ENCODE measurements around the gene TMEM213. TPM values are rescaled to one million over a fixed set of nuclear protein-coding genes. Genes with fewer than 3 reads are reported as not detected.

The TMEM213 gene
- total RNA-seq, 3 donors from 2014 or later (not counting 1 experiment from before 2014, with no cell fraction given), result not detected

- Histone ChIP-seq H3K27ac (ENCODE audit: low read length) (no peak overlapping the region), H3K36me3 (ENCODE audit: control insufficient read depth, insufficient read depth, low read length) (no peaks in the 10 kb centered on the region), H3K4me3 (ENCODE audit: low read length) (no peak overlapping the region), H3K9me3 (ENCODE audit: control insufficient read depth, insufficient read depth, low read length) (no peaks in the 10 kb centered on the region), H3K4me1 (ENCODE audit: control insufficient read depth, insufficient read depth, low read length) (no peaks in the 10 kb centered on the region), H3K27me3 (ENCODE audit: control insufficient read depth, insufficient read depth, low read length) (no peaks in the 10 kb centered on the region)
- TF ChIP-seq, protein P1, sequence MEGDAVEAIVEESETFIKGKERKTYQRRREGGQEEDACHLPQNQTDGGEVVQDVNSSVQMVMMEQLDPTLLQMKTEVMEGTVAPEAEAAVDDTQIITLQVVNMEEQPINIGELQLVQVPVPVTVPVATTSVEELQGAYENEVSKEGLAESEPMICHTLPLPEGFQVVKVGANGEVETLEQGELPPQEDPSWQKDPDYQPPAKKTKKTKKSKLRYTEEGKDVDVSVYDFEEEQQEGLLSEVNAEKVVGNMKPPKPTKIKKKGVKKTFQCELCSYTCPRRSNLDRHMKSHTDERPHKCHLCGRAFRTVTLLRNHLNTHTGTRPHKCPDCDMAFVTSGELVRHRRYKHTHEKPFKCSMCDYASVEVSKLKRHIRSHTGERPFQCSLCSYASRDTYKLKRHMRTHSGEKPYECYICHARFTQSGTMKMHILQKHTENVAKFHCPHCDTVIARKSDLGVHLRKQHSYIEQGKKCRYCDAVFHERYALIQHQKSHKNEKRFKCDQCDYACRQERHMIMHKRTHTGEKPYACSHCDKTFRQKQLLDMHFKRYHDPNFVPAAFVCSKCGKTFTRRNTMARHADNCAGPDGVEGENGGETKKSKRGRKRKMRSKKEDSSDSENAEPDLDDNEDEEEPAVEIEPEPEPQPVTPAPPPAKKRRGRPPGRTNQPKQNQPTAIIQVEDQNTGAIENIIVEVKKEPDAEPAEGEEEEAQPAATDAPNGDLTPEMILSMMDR (IDR thresholded peaks at IDR 0.05), result no peak
- Mint-ChIP-seq H3K27ac (no peak overlapping the region), H3K36me3 (no peaks in the 10 kb centered on the region), H3K9me3 (no peaks in the 10 kb centered on the region), H3K4me3 (no peak overlapping the region), H3K27me3 (ENCODE audit: low read depth in 2 of 2) (peaks cover 0 to 2% of the 10 kb centered on the region in 2 donors), H3K4me1 (peaks cover 0 to 5% of the 10 kb centered on the region in 2 donors)
- intact Hi-C loops (cut with micrococcal nuclease), result no loop called here
- DNase-seq, result peak in 1 of 2 donors; percentile 67
- ATAC-seq, result peak; percentile 34 to 56 (median 52)
- WGBS (ENCODE audit: insufficient coverage), result 56% methylated on average over 4 of the region's 4 CpGs
These were observed 68.0 kb downstream of the TMEM213 start for GRCh38 chr7:138865843-138866242.

- intact Hi-C loops (cut with micrococcal nuclease), result no loop called here
- WGBS (ENCODE audit: insufficient coverage), result 99% methylated on average over 6 of the region's 9 CpGs
- H3K4me3 Mint-ChIP-seq, result no peak overlapping the region
- Histone ChIP-seq H3K4me3 (ENCODE audit: low read length) (no peak overlapping the region), H3K36me3 (ENCODE audit: control insufficient read depth, insufficient read depth, low read length) (no peaks in the 10 kb centered on the region), H3K9me3 (ENCODE audit: control insufficient read depth, insufficient read depth, low read length) (no peaks in the 10 kb centered on the region), H3K27me3 (ENCODE audit: control insufficient read depth, insufficient read depth, low read length) (no peaks in the 10 kb centered on the region), H3K4me1 (ENCODE audit: control insufficient read depth, insufficient read depth, low read length) (no peaks in the 10 kb centered on the region), H3K27ac (ENCODE audit: low read length) (no peak overlapping the region)
- no peak overlapping the region for H3K27ac Mint-ChIP-seq
- no peaks in the 10 kb centered on the region for H3K36me3 Mint-ChIP-seq
- TF ChIP-seq, protein P1 (IDR thresholded peaks at IDR 0.05), result no peak
- peaks cover 0 to 2% of the 10 kb centered on the region in 2 donors for H3K27me3 Mint-ChIP-seq (ENCODE audit: low read depth in 2 of 2)
- ATAC-seq (no peak), DNase-seq (no peak)
- no peaks in the 10 kb centered on the region for H3K9me3 Mint-ChIP-seq
- peaks cover 0 to 5% of the 10 kb centered on the region in 2 donors for H3K4me1 Mint-ChIP-seq
These were observed 68.6 kb downstream of the TMEM213 start for GRCh38 chr7:138866353-138866752.

DNA sequence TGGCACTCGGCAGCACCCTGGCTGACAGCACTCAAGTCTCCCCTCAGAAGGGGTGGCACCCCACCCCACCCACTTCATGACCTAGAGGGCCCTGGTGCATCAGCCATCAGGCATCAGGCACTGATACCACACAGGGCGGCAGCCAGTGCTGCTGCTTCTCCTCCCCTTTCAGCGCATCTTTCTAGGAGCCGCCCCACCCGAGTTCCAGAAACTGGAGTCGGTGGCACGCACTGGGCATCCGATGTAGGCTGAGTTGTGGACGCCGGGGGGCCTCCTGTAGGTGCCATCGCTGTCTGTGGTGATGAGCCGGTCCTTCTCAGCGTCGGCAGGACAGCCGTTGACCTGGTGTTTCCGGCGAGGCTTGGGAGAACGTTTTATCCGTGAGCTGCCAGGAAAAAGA lies 70.0 kb downstream of the TMEM213 start:
- Histone ChIP-seq H3K27me3 (ENCODE audit: control insufficient read depth, insufficient read depth, low read length) (no peaks in the 10 kb centered on the region), H3K27ac (ENCODE audit: low read length) (no peak overlapping the region), H3K4me3 (ENCODE audit: low read length) (no peak overlapping the region), H3K36me3 (ENCODE audit: control insufficient read depth, insufficient read depth, low read length) (no peaks in the 10 kb centered on the region), H3K4me1 (ENCODE audit: control insufficient read depth, insufficient read depth, low read length) (no peaks in the 10 kb centered on the region), H3K9me3 (ENCODE audit: control insufficient read depth, insufficient read depth, low read length) (no peaks in the 10 kb centered on the region)
- 92% methylated on average over 19 of the region's 19 CpGs for WGBS (ENCODE audit: insufficient coverage)
- H3K27ac Mint-ChIP-seq, result no peak overlapping the region
- no peaks in the 10 kb centered on the region for H3K36me3 Mint-ChIP-seq
- no peak for ATAC-seq
- TF ChIP-seq, protein P1 (IDR thresholded peaks at IDR 0.05), result no peak
- H3K4me1 Mint-ChIP-seq, result peaks cover 0 to 5% of the 10 kb centered on the region in 2 donors
- intact Hi-C loops (cut with micrococcal nuclease), result no loop called here
- no peak for DNase-seq
- H3K4me3 Mint-ChIP-seq, result no peak overlapping the region
- H3K27me3 Mint-ChIP-seq (ENCODE audit: low read depth in 2 of 2), result peaks cover 0 to 2% of the 10 kb centered on the region in 2 donors
- no peaks in the 10 kb centered on the region for H3K9me3 Mint-ChIP-seq

GRCh38 chr7:138868711-138869110 lies 70.9 kb downstream of the TMEM213 start:
- 90% methylated on average over 14 of the region's 14 CpGs for WGBS (ENCODE audit: insufficient coverage)
- H3K4me3 Mint-ChIP-seq, result no peak overlapping the region
- no peaks in the 10 kb centered on the region for H3K36me3 Mint-ChIP-seq
- H3K4me1 ChIP-seq (ENCODE audit: control insufficient read depth, insufficient read depth, low read length), result no peaks in the 10 kb centered on the region
- H3K27ac Mint-ChIP-seq, result no peak overlapping the region
- H3K36me3 ChIP-seq (ENCODE audit: control insufficient read depth, insufficient read depth, low read length), result no peaks in the 10 kb centered on the region
- no peaks in the 10 kb centered on the region for H3K9me3 ChIP-seq (ENCODE audit: control insufficient read depth, insufficient read depth, low read length)
- no peak overlapping the region for H3K27ac ChIP-seq (ENCODE audit: low read length)
- H3K4me3 ChIP-seq (ENCODE audit: low read length), result no peak overlapping the region
- intact Hi-C loops (cut with micrococcal nuclease), result no loop called here
- no peaks in the 10 kb centered on the region for H3K9me3 Mint-ChIP-seq
- DNase-seq (no peak), ATAC-seq (no peak)
- TF ChIP-seq, protein P1 (IDR thresholded peaks at IDR 0.05), result no peak
- peaks cover 0 to 5% of the 10 kb centered on the region in 2 donors for H3K4me1 Mint-ChIP-seq
- peaks cover 0 to 2% of the 10 kb centered on the region in 2 donors for H3K27me3 Mint-ChIP-seq (ENCODE audit: low read depth in 2 of 2)
- H3K27me3 ChIP-seq (ENCODE audit: control insufficient read depth, insufficient read depth, low read length), result no peaks in the 10 kb centered on the region

Measured in natural killer cell (primary cell).